CD1c-positive myeloid dendritic cell (primary cell): ENCODE measurements around the gene CD96.
"Not testable (repeated sequence)": the region's sequence is repeated elsewhere in the genome, so short reads cannot be mapped to it uniquely, and the experiment has no call there.

Experiments
- DNase-seq: peaks from one replicate; pipeline ENCODE4 v3.0.0-alpha.2; 2016; ENCODE audit errors: extremely low spot score

Gene CD96

DNA sequence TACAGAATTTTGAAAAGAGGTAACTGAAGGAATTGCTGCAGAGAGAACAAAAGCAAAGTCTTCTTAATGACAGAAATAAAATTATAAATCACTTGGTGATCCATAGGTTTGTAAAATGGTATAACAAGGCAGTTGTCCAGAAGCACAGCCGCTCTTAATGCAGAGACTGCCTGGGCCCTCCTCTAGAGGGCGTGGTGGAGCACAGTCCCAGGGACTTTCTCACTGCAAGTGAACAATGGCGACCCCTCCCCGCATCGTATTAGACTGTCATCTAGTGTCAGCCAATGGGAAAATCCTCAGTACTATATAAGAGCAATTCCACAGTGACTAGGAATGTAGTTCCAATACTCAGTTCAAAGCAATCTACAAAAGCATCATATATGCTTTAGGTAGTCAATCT lies 79.5 kb downstream of the CD96 start:
- no peak for DNase-seq

DNA sequence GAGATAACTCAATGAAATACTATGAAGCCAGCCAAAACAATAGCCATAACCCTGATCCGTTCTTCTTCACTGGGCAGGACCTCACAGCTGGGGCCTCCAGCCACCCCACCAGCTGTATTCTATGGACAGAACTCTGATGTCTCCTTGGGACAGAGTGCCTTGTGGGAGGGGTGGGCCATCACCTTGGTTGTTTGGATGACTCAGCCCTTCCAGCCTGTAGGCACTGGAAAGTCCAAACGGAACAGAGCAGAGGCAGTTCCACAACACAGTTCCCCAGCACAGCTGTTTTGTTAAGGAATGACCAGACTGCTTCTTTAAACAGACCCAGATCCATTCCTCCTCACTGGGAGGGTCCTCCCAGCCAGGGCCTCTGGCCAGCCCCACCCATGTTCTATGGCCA lies 85.1 kb downstream of the CD96 start:
- no peak for DNase-seq

DNA sequence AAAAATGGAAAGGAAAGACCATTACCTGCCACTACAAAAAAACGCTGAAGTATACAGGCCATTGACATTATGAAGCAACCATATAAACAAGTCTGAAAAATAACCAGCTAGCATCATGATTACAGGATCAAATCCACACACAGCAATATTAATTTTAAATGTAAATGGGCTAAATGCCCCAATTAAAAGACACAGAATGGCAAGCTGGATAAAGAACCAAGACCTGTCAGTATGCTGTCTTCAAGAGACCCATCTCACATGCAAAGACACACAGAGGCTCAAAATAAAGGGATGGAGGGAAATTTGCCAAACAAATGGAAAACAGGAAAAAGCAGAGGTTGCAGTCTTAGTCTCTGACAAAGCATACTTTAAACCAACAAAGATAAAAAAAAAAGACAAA lies 87.0 kb downstream of the CD96 start:
- not testable (repeated sequence) for DNase-seq

DNA sequence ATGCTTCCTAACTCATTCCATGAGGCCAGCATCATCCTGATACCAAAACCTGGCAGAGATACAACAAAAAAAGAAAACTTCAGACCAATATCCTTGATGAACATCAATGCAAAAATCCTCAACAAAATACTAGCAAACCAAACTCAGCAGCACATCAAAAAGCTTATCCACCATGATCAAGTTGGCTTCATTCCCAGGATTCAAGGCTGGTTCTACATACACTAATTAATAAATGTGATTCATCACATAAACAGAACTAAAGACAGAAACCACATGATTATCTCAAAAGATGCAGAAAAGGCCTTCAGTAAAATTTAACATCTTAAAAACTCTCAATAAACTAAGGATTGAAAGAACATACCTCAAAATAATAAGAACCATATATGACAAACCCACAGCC lies 88.6 kb downstream of the CD96 start:
- not testable (repeated sequence) for DNase-seq

DNA sequence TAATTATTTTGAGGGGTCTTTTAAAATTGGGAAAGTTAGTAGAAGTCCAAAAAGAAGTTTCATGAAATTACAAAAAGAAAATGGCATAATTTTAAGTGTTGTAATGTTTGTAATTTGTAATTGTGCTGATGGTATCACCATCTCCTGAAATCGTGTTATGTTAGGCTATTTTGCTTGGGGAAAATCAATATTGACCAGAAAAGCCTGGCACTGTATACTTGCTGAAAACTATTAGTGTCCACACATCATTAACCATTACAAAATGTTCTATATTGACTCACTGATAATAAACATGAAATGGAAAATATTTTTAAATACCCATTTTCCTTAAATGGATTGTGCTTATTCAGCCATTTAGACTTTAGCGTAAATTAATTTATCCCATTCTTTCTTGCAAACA lies 93.4 kb downstream of the CD96 start:
- DNase-seq = no peak

DNA sequence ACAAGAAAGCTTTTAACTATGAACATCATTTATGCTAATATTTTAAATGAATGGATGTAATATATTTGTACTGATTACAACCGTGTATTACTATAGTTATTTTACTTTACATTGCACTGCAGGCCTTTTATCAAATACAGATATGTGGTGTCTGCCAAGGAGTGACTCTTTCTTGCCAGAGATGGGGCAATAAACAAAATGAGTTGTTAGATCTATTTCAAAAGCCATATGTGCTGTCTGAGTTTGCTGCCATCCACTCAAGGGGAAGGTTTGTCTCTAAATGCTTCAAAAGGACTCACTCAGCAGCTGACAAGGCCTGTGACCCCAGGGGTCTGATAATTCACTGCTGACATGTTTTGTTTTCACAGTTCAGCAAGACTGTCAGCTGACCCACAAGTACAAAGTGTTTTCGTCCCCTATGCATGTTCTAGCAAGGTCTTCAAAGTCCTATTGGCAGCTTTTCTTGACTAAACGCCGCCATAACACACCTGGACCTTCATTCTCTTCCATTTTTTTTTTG lies 94.4 kb downstream of the CD96 start:
- DNase-seq = no peak

DNA sequence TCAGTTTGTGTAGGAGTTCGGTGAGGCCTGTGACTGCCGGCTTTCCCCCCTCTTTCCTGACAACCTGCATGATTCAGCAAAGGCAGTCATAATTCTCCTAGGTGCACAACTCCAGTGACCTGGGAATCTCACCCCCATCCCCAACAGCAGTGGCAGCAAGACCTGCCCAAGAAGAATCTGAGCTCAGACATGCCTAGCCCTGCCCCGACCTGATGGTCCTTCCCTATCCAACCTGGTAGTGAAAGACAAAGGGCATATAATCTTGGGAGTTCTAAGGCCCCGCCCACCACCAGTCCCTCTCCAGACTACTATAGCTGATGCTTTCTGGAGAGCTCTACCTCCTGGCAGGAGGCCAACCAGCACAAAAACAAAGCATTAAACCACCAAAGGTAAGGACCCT lies 97.3 kb downstream of the CD96 start:
- no peak for DNase-seq

DNA sequence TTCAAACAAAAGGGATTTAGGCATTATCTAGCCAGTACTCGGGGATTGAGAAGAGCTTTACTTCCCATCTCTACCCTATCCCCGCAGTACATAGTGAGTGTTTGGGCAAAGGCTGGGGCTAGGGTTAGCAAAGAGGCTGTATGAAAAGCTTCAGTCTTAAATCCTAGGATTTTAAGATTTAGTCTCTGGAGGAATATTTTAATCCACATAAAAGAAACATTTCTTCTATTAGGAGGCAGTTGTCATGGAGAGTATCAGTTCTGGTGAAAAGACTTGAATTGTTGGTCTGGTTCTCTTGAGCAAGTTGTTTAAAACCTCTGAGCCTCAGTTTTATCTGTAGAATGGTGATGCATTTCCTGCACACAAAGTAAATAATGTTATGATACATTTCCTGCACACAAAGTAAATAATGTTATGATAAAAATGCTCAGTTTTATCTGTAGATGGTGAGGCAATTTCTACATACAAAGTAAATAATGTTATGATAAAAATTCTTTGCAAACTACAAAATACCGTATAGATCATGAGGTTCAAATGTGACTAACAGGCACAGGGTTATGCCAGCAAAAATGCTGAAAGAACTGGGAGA lies 107.1 kb downstream of the CD96 start:
- no peak for DNase-seq

DNA sequence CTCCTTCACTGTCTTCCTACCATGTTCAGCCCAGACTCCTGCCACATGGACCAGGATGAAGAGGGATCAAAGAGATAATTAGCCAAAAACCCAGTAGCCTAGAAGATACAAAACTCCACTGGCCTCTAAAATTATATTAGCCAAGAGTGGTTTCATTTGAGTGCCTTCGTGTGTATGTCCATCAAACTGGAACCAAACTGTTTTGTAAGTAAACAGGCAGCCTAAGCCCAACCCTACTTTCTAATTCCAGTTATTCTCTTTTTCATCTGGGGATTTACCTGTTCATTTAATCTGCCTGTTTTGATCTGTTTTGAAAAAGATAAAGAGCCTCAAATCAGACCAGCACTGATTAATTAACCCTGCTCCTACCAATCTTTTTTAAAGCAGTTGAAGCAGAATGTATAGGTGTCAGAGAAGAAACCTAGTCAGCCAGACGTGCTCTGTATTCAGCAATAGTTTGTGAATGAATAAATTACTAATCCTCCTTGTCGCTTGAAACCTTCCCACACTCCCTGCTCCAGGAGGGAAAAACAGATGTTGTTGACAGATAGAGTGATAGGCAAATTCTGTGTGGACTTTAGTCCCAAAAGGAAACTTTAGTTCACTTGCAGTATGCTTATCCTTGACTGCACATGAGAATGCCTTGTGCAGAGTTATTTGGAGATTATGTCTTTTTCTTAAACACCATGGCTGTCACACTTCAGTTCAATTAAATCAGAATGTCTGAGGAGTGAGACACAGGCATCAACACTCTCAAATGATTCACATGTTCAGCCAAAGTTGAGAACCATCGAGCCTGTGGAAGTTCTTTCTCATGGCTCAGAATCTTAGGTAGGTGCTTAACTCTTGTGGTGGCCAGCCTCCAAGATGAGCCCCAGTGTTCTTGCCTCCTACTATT lies 108.6 kb downstream of the CD96 start:
- no peak for DNase-seq

DNA sequence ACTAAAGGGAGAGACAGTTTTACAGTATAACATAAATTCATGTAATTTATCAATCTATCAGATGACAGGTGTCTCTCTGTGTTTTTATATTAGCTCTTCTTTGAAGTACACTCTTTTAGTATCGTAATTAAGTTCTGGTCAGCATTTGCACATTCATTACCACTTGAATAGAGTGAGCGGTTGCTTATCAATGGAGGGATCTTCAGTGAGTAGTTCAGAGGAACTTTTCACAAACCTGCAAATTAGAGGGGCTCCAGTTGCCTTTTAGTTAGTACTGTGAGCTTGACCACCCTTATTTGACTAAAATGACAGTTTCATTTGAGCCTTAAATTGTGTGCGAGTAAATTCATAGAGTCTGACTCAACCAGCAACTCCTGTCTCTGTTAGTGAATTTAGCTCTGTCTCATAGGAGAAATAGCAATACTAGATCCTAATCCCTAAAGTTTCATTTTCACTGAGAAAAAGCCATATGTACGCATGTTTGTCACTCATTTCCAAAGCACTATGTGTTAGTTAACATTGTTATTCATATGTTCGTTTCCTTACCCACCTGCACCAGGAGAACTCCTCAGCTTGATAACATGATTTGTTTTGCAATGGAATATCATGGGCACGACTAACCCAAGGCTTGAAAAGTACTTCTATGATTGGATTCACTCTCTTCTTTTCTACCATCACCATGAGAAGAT lies 110.6 kb downstream of the CD96 start:
- no peak for DNase-seq

DNA sequence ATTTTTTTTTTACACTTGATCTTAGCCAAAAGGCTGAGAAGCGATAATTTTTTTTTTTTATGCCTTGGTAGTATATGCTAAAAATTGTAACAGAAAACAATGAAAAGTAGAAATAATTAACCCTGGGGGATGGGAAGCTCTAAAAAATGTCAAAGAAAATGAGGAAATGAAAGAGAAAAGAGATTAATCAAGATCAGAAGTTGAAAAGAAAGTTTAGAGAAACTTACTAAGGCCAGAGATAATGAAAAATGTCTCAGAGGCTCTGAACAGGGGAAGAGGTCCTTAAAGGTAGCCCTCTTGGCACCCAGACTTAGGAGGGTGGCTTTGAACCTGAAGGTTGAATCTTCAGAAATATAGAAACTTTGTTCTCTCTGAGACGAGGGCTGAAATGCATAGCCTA lies 111.8 kb downstream of the CD96 start:
- DNase-seq = no peak

DNA sequence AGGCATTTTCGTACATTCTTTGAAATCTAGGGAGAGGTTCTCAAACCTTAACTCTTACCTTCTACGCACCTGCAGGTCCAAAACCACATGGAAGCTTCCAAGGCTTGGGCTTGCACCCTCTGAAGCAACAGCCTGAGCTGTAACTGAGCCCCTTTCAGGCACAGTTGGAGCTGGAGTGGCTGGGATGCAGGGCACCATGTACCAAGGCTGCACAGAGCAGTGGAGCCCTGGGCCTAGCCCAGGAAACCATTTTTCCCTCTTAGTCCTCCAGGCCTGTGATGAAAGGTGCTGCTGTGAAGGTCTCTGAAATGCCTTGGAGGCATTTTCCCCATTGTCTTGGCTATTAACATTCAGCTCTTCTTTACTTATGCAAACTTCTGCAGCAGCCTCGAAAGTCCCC lies 120.0 kb downstream of the CD96 start:
- DNase-seq = no peak

DNA sequence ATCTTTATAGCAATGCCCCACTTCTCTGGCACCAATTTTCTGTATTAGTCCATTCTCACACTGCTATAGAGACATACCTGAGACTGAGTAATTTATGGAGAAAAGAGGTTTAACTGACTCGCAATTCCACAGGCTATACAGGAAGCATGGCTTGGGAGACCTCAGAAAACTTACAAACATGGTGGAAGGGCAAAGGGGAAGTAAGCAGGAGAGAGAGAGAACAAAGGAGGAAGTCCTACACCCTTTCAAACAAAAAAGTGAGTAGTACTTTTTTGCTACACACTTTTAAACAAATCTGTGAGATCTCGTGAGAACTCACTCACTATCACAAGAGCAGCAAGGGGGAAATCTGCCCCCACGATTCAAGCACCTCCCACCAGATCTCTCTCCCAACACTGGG lies 120.9 kb downstream of the CD96 start:
- DNase-seq = peak; percentile 13

DNA sequence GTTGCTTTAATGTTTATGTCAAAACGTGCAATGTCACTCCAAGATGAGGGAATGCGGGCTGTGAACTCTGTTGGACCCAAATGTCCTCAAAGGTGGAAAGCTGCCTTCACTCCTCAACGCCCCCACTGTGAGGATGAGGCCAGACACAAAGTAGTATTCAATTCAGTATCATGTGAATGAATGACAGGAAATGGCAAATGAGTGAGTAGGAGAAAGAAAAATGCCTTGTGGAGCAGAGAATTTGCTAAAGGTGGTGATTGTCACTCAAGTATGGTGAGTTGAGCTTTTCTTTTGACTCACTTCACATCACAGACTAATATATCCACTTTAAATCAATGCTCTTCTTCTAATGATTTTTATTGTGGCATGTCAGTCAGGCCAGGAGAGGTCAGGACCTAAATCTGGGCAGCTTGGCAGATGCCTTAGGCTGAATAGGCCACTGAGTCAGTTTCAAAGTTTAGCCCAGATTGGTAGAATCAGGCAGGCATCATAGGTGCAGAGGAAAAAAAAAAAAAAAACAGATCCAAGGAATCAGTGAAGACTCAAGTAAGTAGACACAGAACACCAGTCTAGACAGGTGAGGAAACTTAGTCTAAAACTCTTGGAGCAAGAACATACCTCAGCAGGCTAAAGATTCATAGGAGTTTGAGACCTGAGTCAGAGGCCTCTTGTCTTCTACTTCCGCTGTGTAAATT lies 124.2 kb downstream of the CD96 start:
- no peak for DNase-seq

DNA sequence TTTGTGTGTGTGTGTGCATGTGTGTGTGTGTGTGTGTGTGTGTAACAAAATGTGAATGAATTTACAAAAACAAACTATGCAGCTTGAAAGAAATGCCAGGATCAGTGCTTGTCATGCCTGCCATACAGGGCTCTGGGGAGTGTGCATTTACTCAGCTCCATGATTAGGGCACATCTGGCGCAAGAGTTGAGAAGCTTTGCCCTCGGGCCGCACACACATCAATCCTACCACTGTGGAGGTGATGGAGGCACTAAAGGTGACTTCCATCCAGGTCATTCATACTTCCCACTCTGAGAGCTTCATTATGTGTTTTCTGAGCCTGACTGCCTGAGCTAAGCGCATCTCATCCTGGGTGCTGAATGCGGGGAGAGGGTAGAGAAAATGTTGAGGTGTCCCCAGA lies 125.2 kb downstream of the CD96 start:
- no peak for DNase-seq

DNA sequence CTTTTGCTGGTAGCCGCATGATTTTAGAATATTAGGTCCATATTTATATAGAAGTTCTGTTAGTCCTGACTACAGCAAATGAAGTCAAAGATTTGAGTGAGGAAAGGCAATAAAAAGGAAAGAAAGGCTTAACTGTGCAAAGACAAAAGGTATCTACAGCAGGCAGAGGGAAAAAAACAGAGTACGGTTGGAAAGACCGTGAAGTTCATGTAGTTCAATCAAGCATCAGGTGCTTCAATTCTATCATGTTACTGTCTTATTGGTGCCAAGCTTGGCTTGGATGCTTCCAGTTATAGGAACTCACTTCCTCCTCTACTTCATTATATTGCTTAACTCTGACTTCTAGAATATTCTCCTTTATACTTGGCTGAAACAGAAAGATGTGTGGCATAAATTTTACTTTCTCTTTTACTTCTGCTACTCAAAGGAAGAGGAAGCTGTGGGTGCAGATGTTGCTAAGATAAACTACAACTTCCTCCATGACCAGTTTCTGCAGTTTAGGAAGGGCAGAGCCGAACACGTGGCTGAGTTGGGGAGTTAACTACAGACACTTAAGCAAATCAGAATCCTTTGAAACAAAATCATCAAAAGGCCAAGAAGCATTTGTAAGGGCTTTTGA lies 125.7 kb downstream of the CD96 start:
- peak; percentile 95 for DNase-seq

DNA sequence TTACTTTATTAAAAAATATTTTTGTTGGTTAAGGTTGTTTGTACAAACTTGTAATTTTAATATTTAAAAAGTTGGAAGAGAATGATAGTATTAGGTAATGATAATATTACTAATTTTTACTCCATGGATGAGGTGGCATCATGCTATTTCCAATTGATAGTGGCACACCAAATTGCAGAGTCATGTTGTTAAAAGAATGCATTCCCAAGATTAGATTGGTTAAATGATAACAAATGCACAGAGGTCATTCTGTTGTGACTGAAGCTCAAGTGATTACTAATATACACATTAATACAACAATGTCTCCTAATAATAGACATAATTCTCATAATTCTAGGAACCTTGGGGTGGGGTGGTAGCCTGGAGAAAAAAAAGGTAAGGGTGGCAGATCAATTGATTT lies 126.3 kb downstream of the CD96 start:
- no peak for DNase-seq

DNA sequence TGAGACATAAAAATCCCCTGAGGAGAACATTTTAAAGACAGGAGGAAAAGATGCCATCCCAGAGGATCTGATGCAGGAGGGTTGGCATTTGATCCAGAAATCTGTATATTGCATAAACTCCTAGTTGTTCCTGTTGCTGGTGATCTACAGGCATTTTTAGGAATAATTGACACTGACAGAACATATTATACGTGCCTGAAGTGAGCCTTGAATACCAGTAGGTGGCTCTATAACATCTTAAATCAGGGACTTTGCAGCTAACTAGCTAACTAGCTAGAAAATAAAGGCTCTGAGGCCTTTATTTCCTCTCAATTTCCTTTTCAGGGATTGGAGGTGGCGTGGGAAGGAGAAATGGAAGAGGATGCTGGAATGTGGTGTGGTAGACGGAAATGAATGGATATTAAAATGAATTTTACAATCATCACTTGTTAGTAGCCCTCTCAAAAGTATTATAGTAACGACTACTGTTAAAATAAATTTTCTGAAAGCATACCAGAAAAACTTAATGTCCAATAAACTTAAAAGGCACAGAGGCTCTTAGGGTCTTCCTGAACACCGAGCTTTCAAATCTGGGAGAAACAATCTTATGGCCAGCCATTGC lies 127.0 kb downstream of the CD96 start:
- peak; percentile 72 for DNase-seq

DNA sequence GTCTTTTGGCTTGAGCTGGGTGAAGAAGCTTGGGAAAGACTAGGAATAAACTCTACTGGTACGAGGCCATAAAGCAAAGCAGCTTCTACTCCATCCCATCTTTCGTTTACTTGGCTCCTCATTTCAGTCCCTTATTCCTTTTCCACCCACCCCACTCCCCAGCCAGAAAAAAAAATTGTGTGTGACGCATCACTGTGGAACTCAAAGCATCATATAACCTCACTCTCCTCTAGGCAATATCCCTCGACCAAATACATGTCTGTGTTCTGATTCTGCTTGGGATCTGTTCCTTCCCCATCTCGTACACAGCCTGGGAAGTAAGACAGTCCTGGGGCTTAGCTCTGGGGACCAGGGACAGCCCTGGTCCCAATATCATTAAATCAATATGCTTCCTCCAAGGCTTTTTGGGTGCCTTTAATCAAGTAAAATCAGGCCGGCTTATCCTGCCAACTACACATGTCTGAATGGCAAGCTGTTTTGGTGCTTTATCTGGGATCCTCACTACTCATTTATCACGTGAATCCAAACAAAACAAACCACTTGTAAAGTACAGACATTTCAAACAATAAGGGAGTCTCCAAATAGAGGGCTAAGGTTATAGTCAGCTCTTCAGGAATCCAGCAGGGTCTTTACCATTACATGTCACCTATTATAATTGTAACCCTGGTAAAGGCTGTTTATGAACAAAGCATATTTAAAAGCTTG lies 128.1 kb downstream of the CD96 start:
- no peak for DNase-seq

DNA sequence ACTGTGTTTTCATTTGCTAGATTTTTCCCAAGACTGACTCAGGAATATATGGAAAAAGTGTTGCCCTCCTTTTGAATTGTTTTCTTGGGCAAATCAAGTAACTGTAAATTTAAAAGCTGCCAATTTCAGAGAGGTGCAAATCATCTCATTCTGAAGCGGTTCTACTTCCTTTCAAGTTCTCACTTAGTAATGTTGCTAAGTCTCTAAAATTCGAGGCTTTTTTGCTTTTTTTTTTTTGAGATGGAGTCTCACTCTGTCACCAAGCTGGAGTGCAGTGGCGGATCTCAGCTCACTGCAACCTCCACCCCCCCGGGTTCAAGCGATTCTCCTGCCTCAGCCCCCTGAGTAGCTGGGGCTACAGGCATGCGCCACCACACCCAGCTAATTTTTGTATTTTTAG lies 130.5 kb downstream of the CD96 start:
- not testable (repeated sequence) for DNase-seq

DNA sequence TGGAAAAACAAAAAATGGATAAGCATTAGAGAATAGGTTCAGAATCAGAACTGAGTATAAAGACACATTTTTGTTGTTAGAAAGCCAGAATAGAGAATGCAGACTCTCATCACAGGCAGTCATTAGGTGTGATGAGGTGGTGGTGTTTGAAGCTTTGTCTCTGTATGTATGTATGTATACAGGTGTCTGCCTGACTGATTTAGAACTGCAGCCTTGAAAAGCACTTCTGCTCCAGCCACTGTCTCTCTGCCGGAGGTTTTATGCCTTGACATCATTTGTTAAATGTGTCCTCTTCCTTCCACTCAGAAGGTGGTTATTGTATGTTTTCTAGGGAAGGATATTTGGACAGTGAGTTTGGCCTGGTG lies 133.8 kb downstream of the CD96 start:
- no peak for DNase-seq
